Panc1 (cell line): ENCODE measurements around the gene CACNA1C.

ENCODE experiments used
- CTCF ChIP-seq: fragments of 450-650 bp; IDR thresholded peaks from 2 replicates; pipeline ENCODE4 v1.5.1; 2017; ENCODE audit warnings: mild to moderate bottlenecking
- POLR2AphosphoS5 ChIP-seq: IDR thresholded peaks from 2 replicates; pipeline ENCODE4 v1.6.1; 2012; ENCODE audit warnings: mild to moderate bottlenecking, low read depth, low read length, moderate library complexity
- SIN3A ChIP-seq: IDR thresholded peaks from 2 replicates; pipeline ENCODE4 v1.6.1; 2012; ENCODE audit warnings: low read depth, mild to moderate bottlenecking, low read length, moderate library complexity, borderline replicate concordance; ENCODE audit not compliant: insufficient read depth

- TF ChIP-seq CTCF (no peak), SIN3A (no peak), POLR2AphosphoS5 (no peak)
These were observed 509.6 kb downstream of the CACNA1C start for GRCh38 chr12:2562400-2562799.
